CD14-positive monocyte (primary cell): ENCODE measurements around the gene ITGB8. TPM values are rescaled to one million over a fixed set of nuclear protein-coding genes. Genes with fewer than 3 reads are reported as not detected.

ENCODE experiments used
- DNase-seq, 3 donors: peaks; one replicate each; pipeline ENCODE4 v3.0.0-alpha.2; 2011 to 2022
- H2AFZ ChIP-seq: 2 replicates; pipeline ENCODE4 v1.6.0; 2012; ENCODE audit warnings: mild to moderate bottlenecking, low read depth, low read length, inconsistent platforms; ENCODE audit not compliant: insufficient read depth, poor library complexity, severe bottlenecking
- H3K27ac ChIP-seq, 2 donors: 1 replicate in 1 of 2; 2 replicates in 1 of 2; pipeline ENCODE4 v1.5.1; 2012 to 2013; ENCODE audit warnings: low read length in 2 of 2, control low read depth in 1 of 2, inconsistent platforms in 1 of 2, low read depth in 1 of 2, mild to moderate bottlenecking in 1 of 2
- H3K27me3 ChIP-seq, 2 donors: one replicate each; pipeline versions ENCODE4 v1.6.0 to v1.6.1; 2011 to 2013; ENCODE audit warnings: low read length in 2 of 2; ENCODE audit not compliant: control insufficient read depth in 2 of 2, insufficient read depth in 2 of 2
- H3K36me3 ChIP-seq, 2 donors: replicated peaks in 1 of 2; 1 replicate in 1 of 2; 2 replicates in 1 of 2; pipeline versions ENCODE4 v1.5.1 to v1.6.1; 2012 to 2013; ENCODE audit warnings: low read length in 2 of 2, control low read depth in 1 of 2, inconsistent platforms in 1 of 2, mild to moderate bottlenecking in 1 of 2; ENCODE audit not compliant: insufficient read depth in 2 of 2, control insufficient read depth in 1 of 2
- H3K4me1 ChIP-seq, 2 donors: 1 replicate in 1 of 2; 2 replicates in 1 of 2; pipeline versions ENCODE4 v1.5.1 to v1.6.1; 2012 to 2013; ENCODE audit warnings: low read length in 2 of 2, control low read depth in 1 of 2, inconsistent platforms in 1 of 2, mild to moderate bottlenecking in 1 of 2, moderate library complexity in 1 of 2; ENCODE audit not compliant: insufficient read depth in 2 of 2, control insufficient read depth in 1 of 2
- H3K4me2 ChIP-seq: replicated peaks from 2 replicates; pipeline ENCODE3; 2012; ENCODE audit warnings: low read length, moderate library complexity, mild to moderate bottlenecking; ENCODE audit not compliant: poor library complexity, severe bottlenecking; ENCODE audit errors: extremely low read depth
- H3K4me3 ChIP-seq, 3 experiments: fragments of 200-600 bp in 1 of 3; sonication (generic) in 1 of 3; replicated peaks in 1 of 3; 1 replicate in 2 of 3; 2 replicates in 1 of 3; pipeline ENCODE4 v1.5.1; 2011 to 2013; ENCODE audit warnings: low read length in 3 of 3, mild to moderate bottlenecking in 3 of 3, control low read depth in 2 of 3, low read depth in 2 of 3, inconsistent platforms in 1 of 3, moderate library complexity in 1 of 3
- H3K79me2 ChIP-seq: 2 replicates; pipeline ENCODE4 v1.6.0; 2012; ENCODE audit warnings: mild to moderate bottlenecking, control low read depth, inconsistent platforms, low read length, moderate library complexity; ENCODE audit not compliant: insufficient read depth
- H3K9ac ChIP-seq: 2 replicates; pipeline ENCODE4 v1.6.0; 2017; ENCODE audit warnings: low read length, mild to moderate bottlenecking; ENCODE audit not compliant: insufficient read depth, poor library complexity, severe bottlenecking
- H3K9me3 ChIP-seq, 2 donors: replicated peaks in 1 of 2; 1 replicate in 1 of 2; 2 replicates in 1 of 2; pipeline versions ENCODE4 v1.5.1 to v1.6.1; 2012 to 2013; ENCODE audit warnings: low read length in 2 of 2, control low read depth in 1 of 2; ENCODE audit not compliant: control insufficient read depth in 1 of 2, insufficient read depth in 1 of 2
- H4K20me1 ChIP-seq: 2 replicates; pipeline ENCODE4 v1.6.0; 2012; ENCODE audit warnings: mild to moderate bottlenecking, low read length, control low read depth, moderate library complexity; ENCODE audit not compliant: insufficient read depth
- H3K27ac Mint-ChIP-seq, 7 donors: one replicate each; pipeline ENCODE4 v1.8.0; 2020; ENCODE audit warnings: mild to moderate bottlenecking in 7 of 7, mixed read lengths in 7 of 7, moderate library complexity in 6 of 7, inconsistent platforms in 2 of 7
- H3K27me3 Mint-ChIP-seq, 3 donors: one replicate each; pipeline ENCODE4 v1.8.0; 2021 to 2022; ENCODE audit warnings: low read depth in 3 of 3, mild to moderate bottlenecking in 3 of 3, mixed read lengths in 3 of 3, moderate library complexity in 3 of 3, inconsistent platforms in 1 of 3
- H3K36me3 Mint-ChIP-seq, 2 donors: one replicate each; pipeline ENCODE4 v1.8.0; 2020; ENCODE audit warnings: mixed read lengths in 2 of 2, inconsistent platforms in 1 of 2, mild to moderate bottlenecking in 1 of 2
- H3K4me1 Mint-ChIP-seq: one replicate; pipeline ENCODE4 v1.8.0; 2020; ENCODE audit warnings: mild to moderate bottlenecking, mixed read lengths
- H3K4me3 Mint-ChIP-seq, 2 donors: one replicate each; pipeline ENCODE4 v1.8.0; 2020; ENCODE audit warnings: mild to moderate bottlenecking in 2 of 2, mixed read lengths in 2 of 2, moderate library complexity in 1 of 2
- H3K9me3 Mint-ChIP-seq, 7 donors: one replicate each; pipeline ENCODE4 v1.8.0; 2020 to 2022; ENCODE audit warnings: mixed read lengths in 7 of 7, mild to moderate bottlenecking in 6 of 7, moderate library complexity in 6 of 7, inconsistent platforms in 2 of 7
- WGBS: methylation state at CpG from one replicate; pipeline ENCODE4 v1.1.5; 2013; ENCODE audit warnings: missing lambda C conversion rate; ENCODE audit not compliant: insufficient coverage; 5-methylcytosine and 5-hydroxymethylcytosine counted together
- intact Hi-C, 2 donors: fragments of 100-400 bp; cut with micrococcal nuclease; formaldehyde crosslinking; loops; one replicate each; pipeline versions ENCODE4 v1.15.0 to v1.15.1; 2023
- polyA plus RNA-seq, 3 donors: library from polyadenylated mRNA; depleted of rRNA in 1 of 3; unstranded in 2 of 3; stranded (reverse) in 1 of 3; fragments of 300-500 nt in 2 of 3; fragments of >200 nt in 1 of 3; fragmentation: Illumina TruSeq in 2 of 3; gene quantifications; 1 replicate in 2 of 3; 2 replicates in 1 of 3; pipeline ENCODE4 v1.2.3, GENCODE V29; 2012 to 2021
- TF ChIP-seq, protein P1 (sequence below): fragments of 200-600 bp; IDR thresholded peaks from one replicate; pipeline ENCODE4 v1.8.0; 2022; ENCODE audit warnings: antibody characterized with exemption, mild to moderate bottlenecking

The ITGB8 gene
- polyA plus RNA-seq, 3 donors: 0.01 to 0.28 (median 0.19) TPM

DNA sequence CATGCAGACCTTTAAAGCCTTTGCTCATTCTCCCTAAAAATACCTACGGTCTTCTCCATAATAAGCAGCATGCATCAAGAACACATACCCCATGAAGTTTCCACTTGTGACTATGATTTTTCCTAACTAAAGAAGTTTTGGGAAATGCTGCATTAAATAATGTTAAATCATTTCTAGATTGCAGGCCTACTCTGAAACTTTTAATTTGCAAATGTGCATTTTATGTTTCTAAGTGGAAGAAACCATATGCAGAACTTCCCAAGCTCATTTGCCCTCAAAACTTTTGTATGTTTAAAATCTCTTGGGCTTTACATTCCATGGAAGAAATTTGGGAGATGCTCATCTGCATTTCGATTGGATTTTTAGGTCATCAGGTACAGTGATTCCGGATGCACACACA, 63.6 kb downstream of the ITGB8 start:
- Mint-ChIP-seq H3K27me3 (peaks cover 0 to 1% (median 0%) of the 10 kb centered on the region in 3 donors), H3K27ac (no peak overlapping the region), H3K9me3 (peaks cover 0 to 4% (median 0%) of the 10 kb centered on the region in 7 donors), H3K4me1 (peaks cover 25% of the 10 kb centered on the region), H3K36me3 (no peaks in the 10 kb centered on the region), H3K4me3 (no peak overlapping the region)
- H3K27me3 ChIP-seq: no peaks in the 10 kb centered on the region
- H2AFZ ChIP-seq: no peak overlapping the region
- peak overlapping the region in 1 of 2 donors; percentile 11 for H3K27ac ChIP-seq
- H3K4me2 ChIP-seq: no peak overlapping the region
- TF ChIP-seq, protein P1, sequence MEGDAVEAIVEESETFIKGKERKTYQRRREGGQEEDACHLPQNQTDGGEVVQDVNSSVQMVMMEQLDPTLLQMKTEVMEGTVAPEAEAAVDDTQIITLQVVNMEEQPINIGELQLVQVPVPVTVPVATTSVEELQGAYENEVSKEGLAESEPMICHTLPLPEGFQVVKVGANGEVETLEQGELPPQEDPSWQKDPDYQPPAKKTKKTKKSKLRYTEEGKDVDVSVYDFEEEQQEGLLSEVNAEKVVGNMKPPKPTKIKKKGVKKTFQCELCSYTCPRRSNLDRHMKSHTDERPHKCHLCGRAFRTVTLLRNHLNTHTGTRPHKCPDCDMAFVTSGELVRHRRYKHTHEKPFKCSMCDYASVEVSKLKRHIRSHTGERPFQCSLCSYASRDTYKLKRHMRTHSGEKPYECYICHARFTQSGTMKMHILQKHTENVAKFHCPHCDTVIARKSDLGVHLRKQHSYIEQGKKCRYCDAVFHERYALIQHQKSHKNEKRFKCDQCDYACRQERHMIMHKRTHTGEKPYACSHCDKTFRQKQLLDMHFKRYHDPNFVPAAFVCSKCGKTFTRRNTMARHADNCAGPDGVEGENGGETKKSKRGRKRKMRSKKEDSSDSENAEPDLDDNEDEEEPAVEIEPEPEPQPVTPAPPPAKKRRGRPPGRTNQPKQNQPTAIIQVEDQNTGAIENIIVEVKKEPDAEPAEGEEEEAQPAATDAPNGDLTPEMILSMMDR: no peak
- H3K36me3 ChIP-seq: no peaks in the 10 kb centered on the region
- H3K79me2 ChIP-seq: no peaks in the 10 kb centered on the region
- WGBS: no CpG with 5 or more reads among the region's 3 CpGs
- no peak for DNase-seq
- no peaks in the 10 kb centered on the region for H3K9me3 ChIP-seq
- H3K9ac ChIP-seq: no peak overlapping the region
- H4K20me1 ChIP-seq: no peaks in the 10 kb centered on the region
- H3K4me3 ChIP-seq: no peak overlapping the region
- intact Hi-C loops: no loop called here
- peaks cover 12 to 27% of the 10 kb centered on the region in 2 donors for H3K4me1 ChIP-seq

DNA sequence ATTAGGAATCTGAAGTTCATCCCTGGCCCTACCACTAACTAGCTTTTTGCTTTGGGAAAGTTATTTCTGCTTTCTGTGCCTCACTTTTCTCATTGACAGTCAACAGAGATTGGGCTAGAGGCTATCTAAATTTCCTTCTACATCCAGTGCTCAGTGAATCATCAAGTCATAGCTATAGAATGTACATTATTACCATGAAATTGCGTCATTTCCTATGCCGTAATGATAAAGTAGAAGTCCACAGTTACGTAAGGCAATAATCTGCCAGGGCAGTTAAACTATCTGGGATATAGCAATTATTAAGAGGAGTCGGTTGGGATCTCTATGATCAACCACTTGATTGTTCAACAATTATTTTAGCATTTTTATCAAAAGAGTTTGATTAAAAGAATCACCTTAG, 64.4 kb downstream of the ITGB8 start:
- no peak overlapping the region for H3K9ac ChIP-seq
- H3K9me3 ChIP-seq: no peaks in the 10 kb centered on the region
- no peaks in the 10 kb centered on the region for H3K36me3 Mint-ChIP-seq
- H3K4me1 ChIP-seq: peaks cover 12 to 21% of the 10 kb centered on the region in 2 donors
- H3K27me3 Mint-ChIP-seq: peaks cover 0 to 1% (median 0%) of the 10 kb centered on the region in 3 donors
- WGBS: no CpG with 5 or more reads among the region's 4 CpGs
- H4K20me1 ChIP-seq: no peaks in the 10 kb centered on the region
- peak overlapping the region in 1 of 2 donors; percentile 11 for H3K27ac ChIP-seq
- no peaks in the 10 kb centered on the region for H3K27me3 ChIP-seq
- peaks cover 20% of the 10 kb centered on the region for H3K4me1 Mint-ChIP-seq
- no peak overlapping the region for H3K4me2 ChIP-seq
- H3K79me2 ChIP-seq: no peaks in the 10 kb centered on the region
- intact Hi-C loops: no loop called here
- no peaks in the 10 kb centered on the region for H3K36me3 ChIP-seq
- peak; percentile 69 to 94 (median 89) for DNase-seq
- H3K4me3 ChIP-seq: no peak overlapping the region
- no peak overlapping the region for H3K27ac Mint-ChIP-seq
- no peak overlapping the region for H3K4me3 Mint-ChIP-seq
- peaks cover 0 to 4% (median 0%) of the 10 kb centered on the region in 7 donors for H3K9me3 Mint-ChIP-seq
- H2AFZ ChIP-seq: no peak overlapping the region
- TF ChIP-seq, protein P1: no peak
